Effector CD4-positive, alpha-beta T cell (primary cell): ENCODE measurements around the gene GFOD1.
"Not testable (repeated sequence)": the region's sequence is repeated elsewhere in the genome, so short reads cannot be mapped to it uniquely, and the experiment has no call there.

Source experiments
- DNase-seq: peaks from one replicate; pipeline ENCODE4 v3.0.0-alpha.2; 2020

GFOD1 gene

DNA sequence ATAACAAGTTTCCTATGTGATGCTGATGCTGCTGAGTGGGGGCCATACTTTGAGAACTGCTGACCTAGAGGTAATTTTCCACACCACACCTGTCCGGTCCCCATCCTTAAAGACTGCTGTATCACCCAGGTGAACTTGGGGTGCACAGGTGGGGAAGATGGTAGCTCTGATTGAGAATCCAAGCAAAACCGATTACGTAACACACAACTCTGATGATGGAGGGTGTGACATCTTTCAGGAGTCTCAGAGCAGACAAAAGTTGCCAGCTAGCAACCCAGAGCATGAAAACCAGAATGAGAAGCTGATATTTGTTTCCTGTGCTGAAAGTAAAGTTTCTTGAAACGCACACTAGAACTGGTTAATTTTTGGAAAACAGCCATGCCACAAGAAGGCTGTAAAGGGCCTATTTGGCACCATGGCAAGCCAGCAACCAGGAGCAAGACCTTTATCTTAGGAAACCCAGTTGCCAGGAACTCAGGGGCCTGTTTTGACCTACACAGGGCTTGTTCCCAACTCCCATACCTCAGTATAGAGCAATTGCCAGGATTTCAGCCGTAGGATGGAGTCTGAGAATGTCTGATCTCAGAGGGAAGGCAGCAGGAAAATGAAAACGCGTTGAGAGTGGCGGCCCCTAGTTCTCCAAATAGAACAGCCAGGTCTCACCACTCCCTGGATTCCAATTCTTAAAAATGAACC, 137.4 kb downstream of the GFOD1 start:
- no peak for DNase-seq

DNA sequence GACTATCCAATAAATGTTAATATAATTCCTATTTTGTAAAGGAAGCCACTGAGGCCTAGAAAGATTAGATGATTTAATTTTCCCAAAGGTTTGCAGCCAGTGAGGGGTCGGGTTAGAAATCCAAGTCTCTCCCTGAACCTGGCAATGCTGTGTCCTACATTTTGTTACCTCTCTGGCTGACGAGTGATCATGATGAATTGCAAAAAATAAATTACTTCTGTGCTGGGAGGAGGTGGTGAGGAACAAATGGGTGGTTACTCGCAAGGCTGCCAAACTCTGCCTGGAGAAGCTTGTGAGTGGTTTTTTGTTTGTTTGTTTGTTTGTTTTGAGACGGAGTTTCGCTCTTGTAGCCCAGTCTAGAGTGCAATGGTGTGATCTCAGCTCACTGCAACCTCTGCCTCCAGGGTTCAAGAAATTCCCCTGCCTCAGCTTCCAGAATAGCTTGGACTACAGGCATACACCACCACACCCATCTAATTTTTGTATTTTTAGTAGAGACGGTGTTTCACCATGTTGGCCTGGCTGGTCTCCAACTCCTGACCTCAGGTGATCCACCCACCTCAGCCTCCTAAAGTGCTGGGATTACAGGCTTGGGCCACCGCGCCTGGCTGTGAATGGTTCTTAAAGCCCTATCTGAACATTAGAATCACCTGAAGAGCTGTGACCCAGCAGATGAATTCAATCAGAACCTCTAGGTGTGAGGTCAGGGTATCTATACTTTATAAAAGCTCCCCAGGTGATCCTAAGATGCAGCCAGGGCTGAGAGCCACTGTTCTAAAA, 138.9 kb downstream of the GFOD1 start:
- DNase-seq, result no peak

DNA sequence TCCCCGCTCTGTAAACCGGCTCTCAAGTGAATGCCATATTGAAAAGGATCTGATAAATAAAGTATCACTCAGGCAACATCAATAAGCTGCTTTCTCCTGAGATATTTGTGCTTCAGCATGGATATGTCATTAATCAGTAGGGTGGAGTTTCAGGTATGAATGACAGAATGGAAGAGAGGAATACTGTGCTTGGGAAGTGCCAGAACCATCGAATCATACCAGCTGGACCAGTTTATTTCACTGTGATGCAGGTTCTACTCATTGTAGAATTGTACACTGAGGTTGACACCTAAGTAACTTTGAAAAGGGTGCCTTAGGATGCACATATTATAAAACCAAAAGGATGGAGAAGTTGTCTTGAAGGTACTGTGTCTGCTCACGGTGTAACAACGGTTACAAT, 141.2 kb downstream of the GFOD1 start:
- no peak for DNase-seq

DNA sequence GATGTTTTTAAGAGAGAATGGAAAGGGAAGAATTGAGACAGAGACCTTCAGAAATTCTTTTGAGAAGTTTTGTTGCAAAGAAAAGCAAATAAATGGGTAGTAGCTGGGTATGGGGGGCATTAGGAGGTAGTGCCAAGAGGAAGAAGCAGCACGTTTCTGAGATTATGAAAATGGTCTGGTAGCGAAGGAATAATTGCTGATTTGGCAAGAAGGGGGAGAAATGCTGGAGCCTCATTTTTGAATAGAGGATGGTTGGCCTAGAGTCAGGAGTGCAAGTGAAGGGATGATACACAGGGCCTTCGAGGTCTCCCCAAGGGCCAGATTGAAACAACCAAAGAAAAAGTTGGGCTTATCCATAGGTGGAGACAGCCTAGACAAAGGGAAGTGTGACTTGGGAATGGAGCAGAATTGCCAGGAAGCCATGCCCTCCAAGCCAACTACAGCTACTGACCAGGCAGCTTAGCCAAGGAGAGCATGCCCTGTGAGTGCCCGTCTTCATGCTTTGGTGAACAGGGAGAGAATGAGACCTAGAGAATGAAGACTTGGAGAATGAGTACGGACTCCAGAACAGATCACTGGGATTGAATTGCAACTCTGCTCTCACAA, 144.9 kb downstream of the GFOD1 start:
- DNase-seq, result no peak

DNA sequence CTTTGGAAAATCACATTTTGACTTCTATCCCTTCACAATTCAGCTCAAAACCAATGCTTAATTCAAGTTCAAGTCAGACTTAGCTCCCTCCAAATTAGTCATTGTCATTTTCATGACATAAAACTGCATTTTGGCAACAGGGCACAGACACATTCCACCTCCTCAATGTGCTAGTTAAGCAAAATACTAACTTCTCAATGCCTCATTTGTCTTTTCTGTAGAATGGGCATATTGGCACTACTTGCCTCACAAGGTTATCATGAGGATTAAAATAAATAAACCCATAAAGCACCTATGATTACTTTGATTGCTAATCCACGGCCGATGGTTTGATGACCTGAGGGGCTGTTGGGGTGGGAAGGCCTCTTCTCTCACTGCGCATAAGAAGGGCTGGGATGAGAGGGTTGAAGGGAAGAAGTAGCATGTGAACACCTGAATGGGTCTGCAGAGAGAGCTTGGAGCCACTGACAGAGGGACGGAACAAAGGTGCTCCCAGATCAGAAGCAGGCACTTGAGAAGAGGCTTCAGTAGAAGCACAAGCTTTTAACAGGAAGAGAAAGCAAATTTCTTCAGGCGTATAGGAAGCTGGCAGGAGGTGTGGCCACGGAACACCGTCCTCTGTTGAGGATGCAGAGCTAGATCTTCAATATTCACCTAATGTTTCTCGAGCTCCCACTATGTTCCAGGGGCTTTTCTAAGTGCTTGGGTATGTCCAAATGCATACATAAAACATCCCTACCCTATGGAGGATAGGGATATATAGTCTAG, 147.4 kb downstream of the GFOD1 start:
- DNase-seq, result no peak

DNA sequence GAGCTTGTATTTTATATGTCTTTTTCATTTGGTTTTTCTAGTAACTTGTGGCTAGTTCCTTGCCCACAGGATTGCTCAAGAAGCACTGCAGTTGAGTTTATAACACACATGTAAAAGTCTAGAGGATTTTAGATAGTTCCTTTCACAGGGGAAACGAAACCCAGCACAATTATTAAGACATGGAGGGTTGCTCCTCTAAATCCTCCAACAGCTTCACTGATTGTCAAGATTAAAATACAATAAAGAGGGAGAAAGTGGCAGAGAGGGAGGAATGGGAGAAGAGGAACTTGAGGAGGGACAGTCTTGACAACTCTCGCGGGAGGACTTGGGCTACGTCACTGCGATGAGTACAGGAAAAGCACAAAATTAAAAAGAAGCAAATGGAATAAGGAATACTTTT, 149.4 kb downstream of the GFOD1 start:
- no peak for DNase-seq

DNA sequence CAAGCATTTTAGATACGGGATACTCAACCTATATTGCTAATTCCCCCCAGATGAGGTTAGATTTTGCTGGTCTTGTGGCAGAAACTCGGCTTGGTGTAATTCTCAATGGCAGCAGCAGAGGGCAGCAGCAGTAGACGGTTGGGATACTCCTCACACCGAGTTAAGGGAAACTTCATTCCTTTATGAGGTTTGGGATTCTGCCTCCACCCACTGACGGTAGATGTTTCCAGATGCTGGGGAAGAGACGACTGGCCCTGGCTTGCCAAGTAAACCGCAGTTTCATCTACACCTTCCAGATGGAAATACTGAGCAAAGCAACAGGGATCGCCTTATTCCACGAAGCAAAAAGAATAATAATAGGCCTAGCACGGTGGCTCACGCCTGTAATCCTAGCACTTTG, 150.8 kb downstream of the GFOD1 start:
- DNase-seq, result peak; percentile 69

DNA sequence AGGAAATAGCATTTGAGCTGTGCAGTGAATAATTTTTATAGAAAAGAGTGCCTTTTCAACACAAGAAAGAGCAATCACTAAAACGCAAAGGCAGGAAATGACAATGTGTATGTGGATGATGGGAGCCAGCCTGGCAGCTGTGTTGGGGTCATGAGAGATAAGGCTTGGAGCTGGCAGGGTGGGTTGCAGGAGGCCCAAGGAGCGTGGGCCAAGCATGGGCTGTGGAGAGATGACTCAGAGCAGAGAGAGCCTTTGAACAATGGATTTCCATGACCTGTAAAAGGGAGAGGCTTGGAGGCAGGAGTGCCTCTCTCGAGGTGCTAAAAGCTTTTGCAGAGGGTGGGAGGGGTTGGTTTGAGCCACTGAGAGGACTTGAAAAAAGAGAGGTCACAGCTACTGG, 152.4 kb downstream of the GFOD1 start:
- no peak for DNase-seq

DNA sequence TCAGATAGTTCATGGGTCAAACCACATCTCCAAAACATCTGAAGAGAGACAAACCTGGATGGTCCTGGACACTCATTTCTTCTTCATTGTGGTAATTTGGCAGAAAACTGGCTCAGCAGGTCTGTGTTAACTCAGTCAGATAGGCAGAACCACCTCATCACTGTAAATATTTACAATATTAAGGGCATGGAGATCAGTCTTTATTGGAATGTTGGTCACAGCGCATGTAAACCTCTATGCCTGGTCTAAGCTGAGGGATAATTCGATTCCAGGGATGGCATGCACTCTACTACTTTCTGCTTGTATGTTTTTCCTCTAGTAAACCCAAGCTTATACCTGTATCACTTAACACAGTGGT, 155.1 kb downstream of the GFOD1 start:
- DNase-seq, result no peak

DNA sequence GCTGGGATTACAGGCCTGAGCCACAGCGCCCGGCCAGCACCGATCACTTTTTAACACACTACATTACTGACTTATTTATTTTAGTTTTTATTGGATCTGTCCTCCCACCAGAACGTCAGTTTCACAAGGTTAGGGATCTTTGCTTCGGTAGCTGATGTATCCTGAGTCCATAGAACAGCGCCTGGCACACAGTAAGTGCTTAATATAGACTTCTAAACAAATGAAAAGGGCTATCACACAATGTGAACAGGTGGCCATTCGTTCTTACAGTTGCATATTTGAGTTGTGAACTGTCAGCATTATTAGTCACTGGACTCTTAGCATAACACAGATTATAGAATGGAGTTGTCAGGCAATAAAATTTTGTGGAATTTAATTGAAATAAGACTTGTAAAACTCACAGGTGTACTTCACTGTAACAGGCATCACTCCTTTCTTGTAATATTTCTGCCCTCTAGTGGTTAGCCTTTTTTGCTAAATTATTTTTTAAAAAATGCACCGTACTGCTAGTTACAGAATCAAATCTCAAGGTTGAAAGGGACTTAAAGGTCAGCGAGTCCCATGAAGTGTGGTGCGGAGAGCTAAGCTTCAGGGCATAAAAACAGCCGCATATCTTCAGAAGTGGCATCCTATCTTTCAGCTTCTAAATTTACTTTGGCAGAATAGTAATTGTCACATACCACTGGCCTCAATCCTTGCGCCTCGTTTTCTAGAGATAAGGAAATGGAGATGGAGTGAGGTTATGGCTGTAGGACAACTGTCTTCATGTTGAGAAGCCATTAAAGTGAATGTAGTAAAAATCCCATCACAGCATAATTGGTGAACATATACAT, 155.7 kb downstream of the GFOD1 start:
- DNase-seq, result no peak

DNA sequence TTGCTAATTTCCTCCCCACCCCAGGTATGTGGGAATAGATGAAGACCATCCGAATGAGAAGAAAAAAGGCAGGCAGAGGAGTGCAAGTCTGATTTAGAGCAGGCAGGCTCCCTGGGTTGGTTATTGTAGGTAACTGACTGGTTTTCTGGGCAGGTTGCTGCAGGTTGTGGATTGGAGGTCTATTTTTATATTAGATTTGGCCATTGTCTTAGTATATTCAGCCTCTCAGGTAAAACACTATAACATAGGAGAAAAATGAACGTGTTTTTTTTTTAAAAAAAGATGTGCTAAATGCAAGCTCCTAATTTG, 158.6 kb downstream of the GFOD1 start:
- no peak for DNase-seq

DNA sequence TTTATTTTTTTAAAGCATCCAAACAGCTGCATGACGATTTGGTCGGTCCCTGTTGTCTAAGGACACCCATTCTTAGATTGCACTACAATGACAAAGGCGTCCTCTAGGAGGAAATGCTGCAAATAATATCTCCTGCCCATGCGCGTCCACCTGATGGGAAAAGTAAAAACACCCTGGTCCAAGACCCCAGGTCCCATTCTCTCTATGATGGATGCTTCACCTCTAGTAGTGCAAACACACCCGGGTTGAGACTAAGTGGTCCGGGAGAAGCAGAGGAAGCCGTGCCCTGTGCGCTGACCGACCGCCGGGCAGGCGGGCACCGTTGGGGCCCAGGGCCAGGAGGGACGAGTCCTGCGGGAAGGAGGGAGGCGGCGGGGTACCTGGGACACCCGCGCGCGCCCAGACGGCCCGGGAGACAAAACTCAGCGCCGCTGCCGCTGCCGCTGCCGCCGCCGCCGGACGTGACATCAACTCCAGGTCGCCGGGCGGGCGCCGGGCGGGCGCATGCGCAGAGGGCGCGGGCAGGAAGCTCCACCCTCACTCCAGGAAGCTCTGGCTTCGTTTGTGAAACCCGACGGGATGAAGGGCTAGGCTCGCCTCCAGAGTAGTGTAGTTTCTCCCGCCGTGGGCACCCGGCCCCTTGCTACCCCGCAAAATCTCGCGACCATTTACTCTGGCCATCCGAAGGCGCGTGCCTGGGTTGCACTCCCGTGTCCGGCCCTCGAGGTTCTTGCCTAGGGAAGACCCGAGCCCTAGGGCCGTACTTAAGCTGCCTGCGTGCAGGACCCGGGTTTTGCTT, 159.1 kb downstream of the GFOD1 start, which contains the start of gene TBC1D7:
TBC1D7 (minus strand) TSS at position 462 of the 799 bp plus-strand sequence. CDS start 1,639 bp downstream, outside the sequence.
- peak; percentile 88 for DNase-seq

DNA sequence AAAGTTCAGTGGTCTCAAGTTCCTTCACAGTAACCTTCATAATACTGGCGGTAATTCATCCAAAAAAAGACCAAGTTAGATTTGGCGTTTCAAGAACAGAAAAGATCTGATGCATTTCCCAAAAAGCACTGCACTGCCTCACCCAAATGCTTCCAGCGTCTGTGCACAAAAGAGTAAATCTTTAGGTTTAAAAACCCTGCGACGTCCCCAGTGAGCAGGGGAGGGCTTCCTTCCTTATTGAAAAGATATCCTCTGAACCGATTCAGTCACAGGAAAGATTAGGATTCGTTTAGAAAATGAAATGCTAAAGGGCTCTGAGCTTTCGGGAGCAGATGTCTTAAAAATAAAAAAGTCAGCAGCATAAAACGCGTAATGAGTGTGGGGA, 159.7 kb downstream of the GFOD1 start:
- no peak for DNase-seq

DNA sequence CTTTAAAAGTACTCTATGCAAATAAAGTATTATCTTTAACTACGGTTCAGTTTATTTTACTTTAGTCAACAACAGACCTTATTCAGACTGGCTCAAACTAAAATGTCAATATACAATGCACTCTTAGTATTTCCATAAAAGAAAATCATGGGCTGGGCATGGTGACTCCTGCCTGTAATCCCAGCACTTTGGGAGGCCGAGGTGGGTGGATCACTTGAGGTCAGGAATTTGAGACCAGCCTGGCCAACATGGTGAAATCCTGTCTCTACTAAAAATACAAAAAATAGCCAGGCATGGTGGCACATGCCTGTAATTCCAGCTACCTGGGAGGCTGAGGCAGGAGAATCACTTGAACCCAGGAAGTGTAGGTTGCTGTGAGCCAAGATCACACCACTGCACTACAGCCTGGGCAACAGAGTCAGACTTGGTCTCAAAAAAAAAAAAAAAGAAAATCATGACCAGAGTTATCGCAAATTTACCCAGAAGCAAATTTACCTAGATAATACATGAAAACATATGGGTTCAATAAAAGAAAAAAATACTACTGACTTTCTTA, 161.3 kb downstream of the GFOD1 start:
- not testable (repeated sequence) for DNase-seq

DNA sequence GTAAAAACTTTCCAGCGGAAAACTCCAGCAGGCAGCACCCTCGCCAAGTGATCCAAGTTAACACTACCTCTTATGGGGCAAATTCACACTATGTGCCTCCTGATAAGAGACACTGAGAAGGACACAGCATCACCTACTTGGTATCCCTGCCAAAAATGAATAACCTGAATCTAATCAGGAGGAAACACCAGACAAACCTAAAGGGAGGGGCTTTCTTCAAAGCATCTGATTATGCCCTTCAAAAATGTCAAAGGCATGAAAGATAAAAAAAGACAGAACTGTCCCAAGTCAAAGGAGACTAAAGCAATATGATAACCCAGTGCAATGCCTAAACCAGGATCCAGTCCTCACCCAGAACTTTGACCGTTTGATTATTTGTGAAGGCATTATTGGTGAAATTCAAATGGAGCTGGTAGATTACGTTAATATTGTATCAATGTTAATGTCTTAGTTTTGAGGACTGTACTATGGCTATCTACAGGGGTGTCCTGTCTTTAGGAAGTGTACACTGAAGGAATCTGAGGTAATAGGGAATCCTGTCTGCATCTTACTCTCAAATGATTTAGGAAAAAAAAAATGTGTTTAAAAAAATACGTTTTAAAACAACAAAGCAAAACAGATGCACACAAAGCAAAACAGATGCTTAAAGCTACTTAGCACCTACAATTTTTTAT, 167.4 kb downstream of the GFOD1 start:
- DNase-seq, result no peak

DNA sequence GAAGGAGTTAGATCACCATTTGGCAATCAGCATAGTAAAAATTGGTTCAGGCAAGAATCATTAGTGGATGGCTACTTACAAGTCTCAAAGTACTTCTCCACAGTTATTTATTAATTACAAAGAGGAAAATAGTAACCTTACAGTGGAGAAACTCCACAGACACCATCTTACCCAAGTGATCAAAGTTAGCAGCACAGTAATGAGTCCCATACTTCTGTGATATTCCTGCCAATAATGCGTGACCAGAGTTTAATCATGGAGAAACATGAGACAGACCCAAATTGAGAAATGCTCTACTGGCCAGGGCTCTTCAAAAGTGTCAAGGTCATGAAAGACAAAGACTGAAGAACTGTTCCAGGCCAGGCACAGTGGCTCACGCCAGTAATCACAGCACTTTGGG, 168.6 kb downstream of the GFOD1 start:
- no peak for DNase-seq

DNA sequence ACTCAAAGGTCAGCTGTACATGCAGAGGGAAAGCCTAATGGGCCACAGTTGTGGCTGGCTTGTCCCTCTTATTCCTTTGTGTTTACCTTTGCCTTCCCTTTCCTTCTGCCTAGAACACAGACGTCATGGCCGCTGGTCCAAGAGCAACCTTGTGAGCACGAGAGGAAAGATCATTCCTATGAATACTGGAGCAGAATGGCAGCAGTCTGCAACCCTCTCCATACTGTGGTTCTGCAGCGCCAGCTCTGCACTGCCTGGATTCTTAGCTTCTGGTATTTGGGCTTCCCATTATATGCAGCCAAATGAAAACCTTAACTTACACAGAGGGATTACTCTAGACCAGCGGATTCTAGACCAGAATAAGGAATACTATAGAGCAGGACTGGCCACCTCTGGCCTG, 171.5 kb downstream of the GFOD1 start:
- DNase-seq, result no peak

DNA sequence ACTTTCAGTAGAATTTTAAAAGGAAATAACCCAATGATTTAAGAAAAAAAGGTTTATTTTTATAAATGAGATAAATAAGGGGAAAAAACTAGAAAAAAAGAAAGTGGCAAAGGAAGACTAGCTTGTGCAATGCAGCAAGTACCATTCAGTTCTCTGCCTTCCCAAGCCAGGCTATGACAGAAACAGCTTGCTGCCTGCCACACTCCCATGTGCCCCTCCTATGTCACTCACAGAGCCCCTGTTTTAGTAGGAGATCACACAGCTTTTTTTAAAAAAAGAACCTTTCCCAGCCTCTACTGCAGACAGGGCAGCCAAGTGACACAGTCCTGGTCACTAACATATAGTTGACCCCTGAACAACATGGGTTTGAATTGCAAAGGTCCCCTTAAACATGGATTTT, 172.6 kb downstream of the GFOD1 start:
- DNase-seq, result no peak

DNA sequence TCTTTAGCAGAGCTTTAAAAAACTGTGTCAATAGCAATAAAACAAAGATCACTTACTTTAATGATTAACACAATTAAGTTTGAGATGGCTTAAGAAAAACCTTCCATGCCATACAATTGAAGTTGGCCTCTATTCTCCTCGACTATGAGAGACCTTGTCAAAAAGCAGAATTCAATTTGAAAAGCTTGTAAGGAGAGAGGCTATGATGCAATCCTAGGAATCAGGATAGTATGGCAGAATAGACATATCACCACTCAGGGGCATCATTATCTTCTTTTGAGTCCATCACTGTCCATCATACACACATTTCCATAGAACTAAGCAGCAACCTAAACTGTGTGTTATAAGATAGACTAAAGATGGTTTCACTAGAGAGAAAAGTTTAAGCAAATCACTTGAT, 176.2 kb downstream of the GFOD1 start:
- DNase-seq, result no peak

DNA sequence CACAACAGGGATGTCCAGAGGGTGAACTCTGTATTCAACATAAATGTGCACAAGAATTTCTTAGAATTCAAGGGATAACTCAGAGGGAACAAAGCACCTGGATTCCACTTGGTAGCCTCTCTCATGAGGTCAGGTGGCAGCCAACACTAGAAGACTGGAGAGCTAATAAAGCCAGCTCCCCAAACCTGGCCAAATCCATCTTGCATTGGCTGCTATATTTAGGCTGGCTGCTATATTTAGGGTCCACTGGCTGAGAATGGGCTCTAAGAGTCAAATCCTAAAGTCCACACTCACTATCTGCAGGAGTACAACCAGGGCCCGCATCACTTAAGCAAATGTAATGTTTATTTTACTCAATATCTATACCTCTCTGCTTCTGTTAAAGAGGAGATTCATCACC, 179.1 kb downstream of the GFOD1 start:
- DNase-seq, result no peak
